Hematopoietic multipotent progenitor cell (in vitro differentiated cells): ENCODE measurements around the gene PRKCH. TPM values are rescaled to one million over a fixed set of nuclear protein-coding genes. Genes with fewer than 3 reads are reported as not detected.

Experiments used
- DNase-seq, 3 donors: peaks; one replicate each; pipeline ENCODE4 v3.0.0-alpha.2; 2011 to 2015; ENCODE audit warnings: low read depth in 2 of 3, low spot score in 2 of 3
- total RNA-seq: library from RNA; depleted of rRNA; stranded (reverse); fragments of >200 nt; gene quantifications from one replicate; pipeline ENCODE4 v1.2.3, GENCODE V29; 2012

The PRKCH gene
- total RNA-seq, 1 donor = 138 TPM

- DNase-seq = no peak
Measured at GRCh38 chr14:61575551-61576150, 254.3 kb downstream of the PRKCH start.

- no peak for DNase-seq
Measured at GRCh38 chr14:61577506-61577931, 256.1 kb downstream of the PRKCH start.

GRCh38 chr14:61578745-61579144, 257.4 kb downstream of the PRKCH start:
- peak in 1 of 3 donors; percentile 54 for DNase-seq

GRCh38 chr14:61581340-61581739, 260.0 kb downstream of the PRKCH start:
- no peak for DNase-seq

GRCh38 chr14:61581955-61582615, 260.7 kb downstream of the PRKCH start:
- no peak for DNase-seq

- no peak for DNase-seq
Measured at GRCh38 chr14:61582815-61583214, 261.4 kb downstream of the PRKCH start.

- DNase-seq = no peak
Measured at GRCh38 chr14:61584331-61584741, 263.0 kb downstream of the PRKCH start.

GRCh38 chr14:61585598-61586543, 264.5 kb downstream of the PRKCH start:
- no peak for DNase-seq

GRCh38 chr14:61586544-61587055, 265.2 kb downstream of the PRKCH start:
- no peak for DNase-seq

- DNase-seq = no peak
Measured at GRCh38 chr14:61587081-61587713, 265.8 kb downstream of the PRKCH start.

GRCh38 chr14:61588419-61588901, 267.1 kb downstream of the PRKCH start:
- DNase-seq = no peak

GRCh38 chr14:61589691-61590581, 268.6 kb downstream of the PRKCH start:
- no peak for DNase-seq

GRCh38 chr14:61591862-61592261, 270.5 kb downstream of the PRKCH start:
- no peak for DNase-seq

GRCh38 chr14:61593330-61593729, 272.0 kb downstream of the PRKCH start:
- DNase-seq = no peak

- peak in 1 of 3 donors; percentile 39 for DNase-seq
Measured at GRCh38 chr14:61596990-61597389, 275.6 kb downstream of the PRKCH start.

- no peak for DNase-seq
Measured at GRCh38 chr14:61598980-61599379, 277.6 kb downstream of the PRKCH start.

- DNase-seq = no peak
Measured at GRCh38 chr14:61599942-61600341, 278.6 kb downstream of the PRKCH start.
